Astrocyte of the spinal cord (primary cell): ENCODE measurements around the gene PNLIPRP1.

Experiments
- DNase-seq: peaks from one replicate; pipeline ENCODE4 v3.0.0; 2011; ENCODE audit warnings: low read depth, low spot score
- H3K4me3 ChIP-seq: 2 replicates; pipeline ENCODE4 v1.5.1; 2011; ENCODE audit warnings: low read depth, mild to moderate bottlenecking, low read length, moderate library complexity
- in situ Hi-C: cut with HindIII; loops from 2 replicates; pipeline ENCODE4 v1.10.0; 2017; ENCODE audit warnings: low sequenced_read_pairs
- TF ChIP-seq, protein P1 (sequence below): IDR thresholded peaks from 2 replicates; pipeline ENCODE4 v1.5.1; 2012; ENCODE audit warnings: low read depth, mild to moderate bottlenecking, low read length, inconsistent platforms

PNLIPRP1 gene

GRCh38 chr10:116608686-116609594, 18.2 kb downstream of the PNLIPRP1 start:
- TF ChIP-seq, protein P1, sequence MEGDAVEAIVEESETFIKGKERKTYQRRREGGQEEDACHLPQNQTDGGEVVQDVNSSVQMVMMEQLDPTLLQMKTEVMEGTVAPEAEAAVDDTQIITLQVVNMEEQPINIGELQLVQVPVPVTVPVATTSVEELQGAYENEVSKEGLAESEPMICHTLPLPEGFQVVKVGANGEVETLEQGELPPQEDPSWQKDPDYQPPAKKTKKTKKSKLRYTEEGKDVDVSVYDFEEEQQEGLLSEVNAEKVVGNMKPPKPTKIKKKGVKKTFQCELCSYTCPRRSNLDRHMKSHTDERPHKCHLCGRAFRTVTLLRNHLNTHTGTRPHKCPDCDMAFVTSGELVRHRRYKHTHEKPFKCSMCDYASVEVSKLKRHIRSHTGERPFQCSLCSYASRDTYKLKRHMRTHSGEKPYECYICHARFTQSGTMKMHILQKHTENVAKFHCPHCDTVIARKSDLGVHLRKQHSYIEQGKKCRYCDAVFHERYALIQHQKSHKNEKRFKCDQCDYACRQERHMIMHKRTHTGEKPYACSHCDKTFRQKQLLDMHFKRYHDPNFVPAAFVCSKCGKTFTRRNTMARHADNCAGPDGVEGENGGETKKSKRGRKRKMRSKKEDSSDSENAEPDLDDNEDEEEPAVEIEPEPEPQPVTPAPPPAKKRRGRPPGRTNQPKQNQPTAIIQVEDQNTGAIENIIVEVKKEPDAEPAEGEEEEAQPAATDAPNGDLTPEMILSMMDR = no peak
- no peak for DNase-seq
- no peak overlapping the region for H3K4me3 ChIP-seq
- in situ Hi-C loops = no loop called here

DNA sequence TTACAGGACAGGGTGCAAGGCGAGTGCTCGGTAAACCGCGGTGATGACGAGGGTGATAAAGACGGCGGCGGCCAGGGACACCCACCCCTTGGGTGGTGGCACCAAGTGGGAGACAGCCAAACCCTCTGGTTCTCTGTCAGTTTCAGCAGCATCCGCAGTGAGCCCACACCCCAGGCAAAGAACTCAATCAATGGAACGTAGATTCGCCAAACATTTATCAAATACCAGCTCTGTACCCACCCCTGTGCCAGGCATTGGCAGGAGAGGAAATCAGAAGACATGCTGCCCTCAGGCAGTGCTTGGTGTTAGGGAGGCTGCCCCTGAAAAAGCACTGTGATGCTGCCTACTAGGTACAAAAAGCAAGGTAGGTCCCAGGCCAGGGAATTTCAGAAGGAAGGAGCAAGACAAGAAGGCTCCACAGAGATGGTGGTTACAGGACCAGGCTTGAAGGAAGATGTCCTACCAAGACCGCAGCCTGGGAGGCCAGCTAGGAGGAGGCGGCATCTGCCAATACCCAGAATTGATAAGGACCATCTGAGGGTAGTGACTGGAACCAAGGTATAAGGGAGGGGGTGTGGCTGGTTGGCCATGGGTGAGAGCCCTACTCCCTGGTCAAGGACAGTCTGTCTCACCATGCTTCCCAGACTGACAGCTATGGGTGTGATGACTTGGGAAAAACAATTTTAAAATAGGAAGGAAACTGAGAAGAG, 19.8 kb downstream of the PNLIPRP1 start:
- TF ChIP-seq, protein P1 = no peak
- DNase-seq = no peak
- no peak overlapping the region for H3K4me3 ChIP-seq
- in situ Hi-C loops = no loop called here

DNA sequence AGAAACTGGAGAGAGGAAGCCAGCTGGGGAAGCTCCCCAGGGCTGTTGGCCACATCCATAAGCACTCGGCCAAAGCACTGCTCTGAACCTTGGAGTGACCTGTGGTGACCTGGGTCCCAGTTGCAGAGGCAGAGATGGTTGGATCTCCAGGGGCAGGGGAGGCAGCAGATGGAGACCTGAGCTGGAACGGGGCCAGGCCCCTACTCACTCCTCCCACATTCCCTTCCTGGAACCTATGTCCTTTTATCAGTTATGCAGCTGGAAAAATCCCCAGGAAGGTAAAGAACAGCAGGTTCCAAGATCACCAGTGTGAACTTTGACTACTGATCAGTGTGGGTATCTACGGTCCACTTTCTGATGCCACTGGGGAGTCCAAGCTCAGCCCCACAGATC, 20.4 kb downstream of the PNLIPRP1 start:
- no peak overlapping the region for H3K4me3 ChIP-seq
- TF ChIP-seq, protein P1 = no peak
- DNase-seq = no peak
- in situ Hi-C loops = no loop called here

DNA sequence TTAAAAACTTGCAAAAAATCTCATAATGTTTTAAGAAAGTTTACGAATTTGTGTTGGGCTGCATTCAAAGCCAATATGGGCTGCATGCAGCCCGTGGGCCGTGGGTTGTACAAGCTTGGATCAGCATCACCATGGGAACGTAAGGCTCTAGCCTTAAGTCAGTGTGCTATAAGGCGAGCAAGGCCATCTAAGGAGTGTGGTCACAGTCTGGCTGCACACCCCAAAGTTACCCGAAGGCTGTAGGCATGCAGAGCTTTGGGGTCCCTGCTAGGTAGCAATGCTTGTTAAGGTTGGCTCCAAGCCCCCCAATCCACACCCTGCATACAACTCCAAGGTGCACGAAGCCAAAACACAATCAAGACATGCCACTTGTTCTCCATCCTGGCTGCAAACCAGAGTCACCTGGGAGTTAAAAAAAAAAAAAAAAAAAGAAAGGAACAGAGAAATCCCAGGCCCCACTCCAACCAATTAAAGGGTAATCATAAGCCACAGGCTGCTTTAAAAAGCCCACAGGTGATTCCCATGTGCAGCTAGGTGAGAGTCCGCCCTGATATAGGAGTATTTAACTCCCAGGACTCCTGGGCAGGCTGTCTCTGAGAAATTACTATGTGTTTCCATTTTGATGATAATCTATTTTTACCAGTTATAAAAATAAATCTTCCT, 21.5 kb downstream of the PNLIPRP1 start:
- in situ Hi-C loops = no loop called here
- TF ChIP-seq, protein P1 = no peak
- DNase-seq = no peak
- H3K4me3 ChIP-seq = no peak overlapping the region

- no peak overlapping the region for H3K4me3 ChIP-seq
- TF ChIP-seq, protein P1 = no peak
- in situ Hi-C loops = no loop called here
- DNase-seq = no peak
These were observed 22.7 kb downstream of the PNLIPRP1 start for GRCh38 chr10:116613471-116613870.

- in situ Hi-C loops = no loop called here
- TF ChIP-seq, protein P1 = no peak
- no peak overlapping the region for H3K4me3 ChIP-seq
- DNase-seq = no peak
These were observed 24.0 kb downstream of the PNLIPRP1 start for GRCh38 chr10:116614796-116615195.
